Endothelial cell (in vitro differentiated cells): ENCODE measurements around the gene WDR18. TPM values are rescaled to one million over a fixed set of nuclear protein-coding genes. Genes with fewer than 3 reads are reported as not detected.

Experiments used
- DNase-seq: peaks from one replicate; pipeline ENCODE4 v3.0.0; 2021; ENCODE audit warnings: low spot score
- H3K27ac Mint-ChIP-seq: one replicate; pipeline ENCODE4 v1.8.0; 2021; ENCODE audit warnings: mixed read lengths, inconsistent platforms; ENCODE audit not compliant: unreplicated experiment
- H3K27me3 Mint-ChIP-seq: one replicate; pipeline ENCODE4 v1.8.0; 2021; ENCODE audit warnings: mild to moderate bottlenecking, moderate library complexity, mixed read lengths, inconsistent platforms; ENCODE audit not compliant: unreplicated experiment
- H3K36me3 Mint-ChIP-seq: one replicate; pipeline ENCODE4 v1.8.0; 2021; ENCODE audit warnings: mild to moderate bottlenecking, low read depth, mixed read lengths, inconsistent platforms; ENCODE audit not compliant: unreplicated experiment
- H3K4me1 Mint-ChIP-seq: one replicate; pipeline ENCODE4 v1.8.0; 2021; ENCODE audit warnings: mild to moderate bottlenecking, mixed read lengths, inconsistent platforms; ENCODE audit not compliant: unreplicated experiment
- H3K4me3 Mint-ChIP-seq: one replicate; pipeline ENCODE4 v1.8.0; 2021; ENCODE audit warnings: mild to moderate bottlenecking, mixed read lengths, inconsistent platforms; ENCODE audit not compliant: unreplicated experiment
- H3K9me3 Mint-ChIP-seq: one replicate; pipeline ENCODE4 v1.8.0; 2021; ENCODE audit warnings: mixed read lengths, inconsistent platforms; ENCODE audit not compliant: unreplicated experiment
- CTCF ChIP-seq: fragments of 200-600 bp; sonication (generic); IDR thresholded peaks from one replicate; pipeline ENCODE4 v1.5.0; 2021; ENCODE audit warnings: antibody characterized with exemption; ENCODE audit not compliant: unreplicated experiment
- total RNA-seq: library from RNA; stranded (reverse); fragmentation: NEBNext Ultra II Directional; extraction: Animal tissue kit (Norgen Biotek cat#: 25700); gene quantifications from one replicate; pipeline ENCODE4 v1.2.1, GENCODE V29; 2021; ENCODE audit not compliant: unreplicated experiment

WDR18 gene
- total RNA-seq, 1 donor from 2014 or later, result 53.1 TPM

- H3K9me3 Mint-ChIP-seq, result no peaks in the 10 kb centered on the region
- TF ChIP-seq CTCF, result no peak
- H3K4me3 Mint-ChIP-seq, result peak overlapping the region; percentile 62
- H3K36me3 Mint-ChIP-seq, result peaks cover 24% of the 10 kb centered on the region
- no peak overlapping the region for H3K27ac Mint-ChIP-seq
- H3K27me3 Mint-ChIP-seq, result peaks cover 6% of the 10 kb centered on the region
- peaks cover 8% of the 10 kb centered on the region for H3K4me1 Mint-ChIP-seq
- no peak for DNase-seq
Measured at GRCh38 chr19:938233-938923, 45.8 kb upstream of the WDR18 start.

GRCh38 chr19:939439-939838, 44.7 kb upstream of the WDR18 start:
- Mint-ChIP-seq H3K27ac (no peak overlapping the region), H3K36me3 (peaks cover 26% of the 10 kb centered on the region)
- DNase-seq, result no peak

GRCh38 chr19:939922-940321, 44.2 kb upstream of the WDR18 start:
- Mint-ChIP-seq H3K9me3 (no peaks in the 10 kb centered on the region), H3K4me3 (peak overlapping the region; percentile 87), H3K36me3 (peaks cover 26% of the 10 kb centered on the region), H3K27me3 (peaks cover 8% of the 10 kb centered on the region), H3K27ac (peak overlapping the region; percentile 92), H3K4me1 (peaks cover 5% of the 10 kb centered on the region)
- no peak for DNase-seq
- no peak for TF ChIP-seq CTCF

More at GRCh38 chr19:939439-939838, 44.7 kb upstream of the WDR18 start:
- Mint-ChIP-seq H3K4me1 (peaks cover 5% of the 10 kb centered on the region), H3K9me3 (no peaks in the 10 kb centered on the region), H3K27me3 (peaks cover 6% of the 10 kb centered on the region), H3K4me3 (no peak overlapping the region)
- TF ChIP-seq CTCF, result no peak

- Mint-ChIP-seq H3K4me1 (peaks cover 5% of the 10 kb centered on the region), H3K36me3 (peaks cover 26% of the 10 kb centered on the region), H3K27me3 (peaks cover 8% of the 10 kb centered on the region), H3K4me3 (no peak overlapping the region), H3K9me3 (no peaks in the 10 kb centered on the region), H3K27ac (no peak overlapping the region)
- TF ChIP-seq CTCF, result no peak
- no peak for DNase-seq
Measured at GRCh38 chr19:940591-941291, 43.4 kb upstream of the WDR18 start.
